H9 (cell line): ENCODE measurements around the gene ARAP1. TPM values are rescaled to one million over a fixed set of nuclear protein-coding genes. Genes with fewer than 3 reads are reported as not detected.

Source experiments
- DNase-seq: peaks from one replicate; pipeline ENCODE4 v3.0.0-alpha.2; 2017
- H2AFZ ChIP-seq: one replicate; pipeline ENCODE4 v1.6.1; 2013; ENCODE audit warnings: mild to moderate bottlenecking, low read length, control low read depth, moderate library complexity
- H2AK5ac ChIP-seq: 2 replicates; pipeline ENCODE4 v1.6.1; 2013; ENCODE audit warnings: low read length, control low read depth, mixed read lengths; ENCODE audit not compliant: insufficient read length
- H2BK120ac ChIP-seq: one replicate; pipeline ENCODE4 v1.6.1; 2013; ENCODE audit warnings: low read depth, mild to moderate bottlenecking, low read length, control low read depth, inconsistent platforms; ENCODE audit not compliant: poor library complexity, severe bottlenecking
- H2BK12ac ChIP-seq: 2 replicates; pipeline ENCODE4 v1.6.1; 2013; ENCODE audit warnings: low read length, control low read depth, mixed read lengths, low read depth; ENCODE audit not compliant: insufficient read length
- H2BK15ac ChIP-seq: 2 replicates; pipeline ENCODE4 v1.6.1; 2013; ENCODE audit warnings: low read depth, low read length, control low read depth
- H2BK20ac ChIP-seq: one replicate; pipeline ENCODE4 v1.6.1; 2013; ENCODE audit warnings: low read depth, mild to moderate bottlenecking, low read length, control low read depth, inconsistent platforms; ENCODE audit not compliant: poor library complexity, severe bottlenecking
- H2BK5ac ChIP-seq: 2 replicates; pipeline ENCODE4 v1.6.1; 2013; ENCODE audit warnings: low read length, control low read depth, mixed read lengths; ENCODE audit not compliant: insufficient read length
- H3K14ac ChIP-seq: 2 replicates; pipeline ENCODE4 v1.6.1; 2013; ENCODE audit warnings: low read length, control low read depth; ENCODE audit not compliant: insufficient read depth
- H3K18ac ChIP-seq: 2 replicates; pipeline ENCODE4 v1.6.1; 2013; ENCODE audit warnings: low read depth, mild to moderate bottlenecking, mixed read lengths, low read length, control low read depth; ENCODE audit not compliant: insufficient read length
- H3K23ac ChIP-seq: 2 replicates; pipeline ENCODE4 v1.6.1; 2013; ENCODE audit warnings: low read length, control low read depth, mixed read lengths, low read depth; ENCODE audit not compliant: insufficient read length
- H3K23me2 ChIP-seq: 2 replicates; pipeline ENCODE4 v1.6.1; 2013; ENCODE audit warnings: low read depth, mild to moderate bottlenecking, mixed read lengths, low read length, control low read depth; ENCODE audit not compliant: insufficient read length, poor library complexity, severe bottlenecking
- H3K27ac ChIP-seq: 2 replicates; pipeline ENCODE4 v1.5.1; 2013; ENCODE audit warnings: low read length, control low read depth, mixed read lengths, low read depth; ENCODE audit not compliant: insufficient read length
- H3K27me3 ChIP-seq: 2 replicates; pipeline ENCODE4 v1.6.1; 2013; ENCODE audit warnings: low read length, control low read depth, inconsistent platforms; ENCODE audit not compliant: insufficient read depth
- H3K4ac ChIP-seq: 2 replicates; pipeline ENCODE4 v1.6.1; 2013; ENCODE audit warnings: low read depth, mild to moderate bottlenecking, control low read depth, inconsistent platforms, low read length, moderate library complexity
- H3K4me1 ChIP-seq: 2 replicates; pipeline ENCODE4 v1.6.1; 2013; ENCODE audit warnings: low read length, control low read depth, inconsistent platforms; ENCODE audit not compliant: insufficient read depth
- H3K4me2 ChIP-seq: 2 replicates; pipeline ENCODE4 v1.6.1; 2013; ENCODE audit warnings: low read length, control low read depth, mixed read lengths; ENCODE audit not compliant: insufficient read length, insufficient read depth
- H3K56ac ChIP-seq: 2 replicates; pipeline ENCODE4 v1.6.1; 2013; ENCODE audit warnings: low read depth, mild to moderate bottlenecking, mixed read lengths, low read length, control low read depth; ENCODE audit not compliant: insufficient read length
- H3K79me1 ChIP-seq: 2 replicates; pipeline ENCODE4 v1.6.1; 2013; ENCODE audit warnings: low read depth, mild to moderate bottlenecking, moderate library complexity, low read length, control low read depth, inconsistent platforms; ENCODE audit not compliant: insufficient read depth, poor library complexity, severe bottlenecking
- H3K79me2 ChIP-seq: 2 replicates; pipeline ENCODE4 v1.6.1; 2013; ENCODE audit warnings: low read length, control low read depth, inconsistent platforms; ENCODE audit not compliant: insufficient read depth
- H3K9ac ChIP-seq: 2 replicates; pipeline ENCODE4 v1.6.1; 2013; ENCODE audit warnings: low read length, control low read depth, mixed read lengths; ENCODE audit not compliant: insufficient read length; ENCODE audit errors: extremely low read depth
- H3K9me3 ChIP-seq: one replicate; pipeline ENCODE4 v1.6.1; 2013; ENCODE audit warnings: low read depth, low read length, inconsistent platforms; ENCODE audit not compliant: control insufficient read depth
- H3T11ph ChIP-seq: one replicate; pipeline ENCODE4 v1.6.1; 2013; ENCODE audit warnings: mild to moderate bottlenecking, low read length, control low read depth, inconsistent platforms
- H4K20me1 ChIP-seq: one replicate; pipeline ENCODE4 v1.6.1; 2013; ENCODE audit not compliant: control insufficient read depth, insufficient read length, insufficient read depth
- H4K5ac ChIP-seq: 2 replicates; pipeline ENCODE4 v1.6.1; 2013; ENCODE audit warnings: low read depth, mild to moderate bottlenecking, mixed read lengths, low read length, control low read depth; ENCODE audit not compliant: insufficient read length
- H4K8ac ChIP-seq: replicated peaks from 2 replicates; pipeline ENCODE4 v1.6.1; 2013; ENCODE audit warnings: low read length, control low read depth, mixed read lengths, low read depth; ENCODE audit not compliant: insufficient read length
- H4K91ac ChIP-seq: 2 replicates; pipeline ENCODE4 v1.6.1; 2013; ENCODE audit warnings: low read depth, mild to moderate bottlenecking, moderate library complexity, mixed read lengths, low read length, control low read depth; ENCODE audit not compliant: insufficient read length
- H3K27ac Mint-ChIP-seq, 3 experiments: 2 replicates in 2 of 3; 3 replicates in 1 of 3; pipeline ENCODE4 v1.8.0; 2020 to 2021; ENCODE audit warnings: mixed read lengths in 3 of 3, mild to moderate bottlenecking in 1 of 3, moderate library complexity in 1 of 3
- H3K27me3 Mint-ChIP-seq: 2 replicates; pipeline ENCODE4 v1.8.0; 2021; ENCODE audit warnings: low read depth, mild to moderate bottlenecking, moderate library complexity, mixed read lengths
- H3K36me3 Mint-ChIP-seq, 3 experiments: 2 replicates in 2 of 3; 3 replicates in 1 of 3; pipeline ENCODE4 v1.8.0; 2020 to 2021; ENCODE audit warnings: low read depth in 3 of 3, mixed read lengths in 3 of 3; ENCODE audit not compliant: insufficient read depth in 1 of 3
- H3K4me1 Mint-ChIP-seq, 2 experiments: 2 replicates each; pipeline ENCODE4 v1.8.0; 2020; ENCODE audit warnings: mixed read lengths in 2 of 2
- H3K4me3 Mint-ChIP-seq, 2 experiments: 2 replicates in 1 of 2; 3 replicates in 1 of 2; pipeline ENCODE4 v1.8.0; 2020 to 2021; ENCODE audit warnings: mild to moderate bottlenecking in 2 of 2, mixed read lengths in 2 of 2, moderate library complexity in 1 of 2
- H3K9me3 Mint-ChIP-seq, 2 experiments: 2 replicates in 1 of 2; 3 replicates in 1 of 2; pipeline ENCODE4 v1.8.0; 2020; ENCODE audit warnings: mild to moderate bottlenecking in 2 of 2, mixed read lengths in 2 of 2, moderate library complexity in 1 of 2
- CTCF ChIP-seq: fragments of 200-600 bp; sonication (generic); conservative IDR thresholded peaks from 3 replicates; pipeline ENCODE4 v1.8.0; 2021; ENCODE audit warnings: antibody characterized with exemption, mild to moderate bottlenecking
- WGBS: extraction: QIAGEN DNeasy Blood & Tissue Kit; methylation state at CpG from one replicate; pipeline ENCODE4 v1.1.7; 2013; ENCODE audit warnings: missing lambda C conversion rate, low lambda C conversion rate, mixed read lengths; ENCODE audit not compliant: insufficient read length; ENCODE audit errors: extremely low coverage; 5-methylcytosine and 5-hydroxymethylcytosine counted together
- total RNA-seq: library from RNA; stranded (reverse); gene quantifications from 2 replicates; pipeline ENCODE4 v1.2.1, GENCODE V29; 2021

The ARAP1 gene
- total RNA-seq, 1 experiment from 2014 or later, result 59.4 TPM

- no peak overlapping the region for H3K27ac ChIP-seq
- H3K23ac ChIP-seq, result no peak overlapping the region
- no peak overlapping the region for H2BK20ac ChIP-seq
- Mint-ChIP-seq H3K27me3 (no peaks in the 10 kb centered on the region), H3K4me1 (peaks cover 40 to 44% of the 10 kb centered on the region in 2 experiments), H3K27ac (peak overlapping the region; percentile 59 to 80 (median 79); a peak in 4 of 7 replicates), H3K4me3 (no peak overlapping the region), H3K9me3 (no peaks in the 10 kb centered on the region), H3K36me3 (peaks cover 0 to 6% (median 2%) of the 10 kb centered on the region in 3 experiments; a peak in 3 of 7 replicates)
- H3K23me2 ChIP-seq, result no peaks in the 10 kb centered on the region
- H2AK5ac ChIP-seq, result no peak overlapping the region
- H2BK12ac ChIP-seq, result no peak overlapping the region
- no peak overlapping the region for H4K8ac ChIP-seq
- WGBS, result no CpG with 5 or more reads among the region's 7 CpGs
- H4K20me1 ChIP-seq, result no peaks in the 10 kb centered on the region
- no peak overlapping the region for H2AFZ ChIP-seq
- no peaks in the 10 kb centered on the region for H3K9me3 ChIP-seq
- H3K79me1 ChIP-seq, result no peaks in the 10 kb centered on the region
- peaks cover 17% of the 10 kb centered on the region; the same call in 1 of the 2 replicates for H3K79me2 ChIP-seq
- H3K14ac ChIP-seq, result no peak overlapping the region
- H3T11ph ChIP-seq, result no peak overlapping the region
- DNase-seq, result no peak
- TF ChIP-seq CTCF, result no peak
- H3K27me3 ChIP-seq, result no peaks in the 10 kb centered on the region
- no peak overlapping the region for H3K56ac ChIP-seq
- H3K4ac ChIP-seq, result no peak overlapping the region
- no peak overlapping the region for H4K5ac ChIP-seq
- H2BK15ac ChIP-seq, result no peak overlapping the region
- H4K91ac ChIP-seq, result no peak overlapping the region
- H3K9ac ChIP-seq, result no peak overlapping the region
- no peak overlapping the region for H2BK120ac ChIP-seq
- H2BK5ac ChIP-seq, result no peak overlapping the region
- H3K4me2 ChIP-seq, result no peak overlapping the region
- peaks cover 10% of the 10 kb centered on the region for H3K4me1 ChIP-seq
- no peak overlapping the region for H3K18ac ChIP-seq
These were observed 9.5 kb downstream of the ARAP1 start for GRCh38 chr11:72742513-72743320.
